K562 (cell line): ENCODE data around the gene EHBP1L1. TPM values are rescaled to one million over a fixed set of nuclear protein-coding genes. Genes with fewer than 3 reads are reported as not detected.
A peak's percentile ranks its signal among the peaks of the same experiment; 100 is the strongest.

ENCODE experiments used
- ATAC-seq: fragments of 200-7000 bp; cut with Tn5 transposase; 3 replicates; pipeline ENCODE4 v1.9.1; 2020; ENCODE audit warnings: moderate library complexity
- BruUV-seq: library from RNA; stranded (reverse); fragments of 400-500 nt; replicated peaks from 2 replicates; lab custom pipeline; 2021; lab: Mats Ljungman, UMichigan
- CTCF ChIA-PET: fragments of 300-600 bp; formaldehyde crosslinking; extraction: SDS; loops from one replicate; lab custom pipeline; 2021; ENCODE audit warnings: low intra/inter-chr PET ratio; lab: Yijun Ruan, JAX
- POLR2A ChIA-PET: fragments of 300-600, 350-650 bp; sonication (Branson Sonifier 250); formaldehyde crosslinking; extraction: SDS; loops from one replicate; lab custom pipeline; 2021; ENCODE audit warnings: antibody characterized with exemption, inconsistent platforms; lab: Yijun Ruan, JAX
- DNase-seq, 4 experiments: peaks; one replicate each; pipeline versions ENCODE4 v3.0.0 to v3.0.0-alpha.2; 2011 to 2018; ENCODE audit warnings: low spot score in 3 of 4, mixed read lengths in 3 of 4; ENCODE audit errors: extremely low read depth in 1 of 4
- FAIRE-seq: peaks from 2 replicates; lab custom pipeline; 2011; peaks lifted over from hg19 to GRCh38; lab: Jason Lieb, UNC
- H2AFZ ChIP-seq: 2 replicates; pipeline ENCODE4 v1.6.0; 2011; ENCODE audit warnings: low read depth, low read length, control low read depth, inconsistent platforms
- H3K27ac ChIP-seq: fragments of 200-600 bp; 3 replicates; pipeline ENCODE4 v1.8.0; 2011; ENCODE audit warnings: low read depth, mild to moderate bottlenecking, control low read depth, inconsistent platforms, low read length, moderate library complexity, mixed read lengths; ENCODE audit errors: extremely low read depth
- H3K27me3 ChIP-seq, 2 experiments: fragments of 300-600 bp in 1 of 2; 2 replicates in 1 of 2; 3 replicates in 1 of 2; pipeline versions ENCODE4 v1.6.0 to v1.8.0; 2011; ENCODE audit warnings: inconsistent platforms in 2 of 2, low read length in 2 of 2, mild to moderate bottlenecking in 1 of 2, mixed read lengths in 1 of 2, moderate library complexity in 1 of 2; ENCODE audit not compliant: control insufficient read depth in 2 of 2, insufficient read depth in 2 of 2
- H3K36me3 ChIP-seq: fragments of 300-600 bp; 3 replicates; pipeline ENCODE4 v1.8.0; 2011; ENCODE audit warnings: mild to moderate bottlenecking, low read length, inconsistent platforms; ENCODE audit not compliant: control insufficient read depth, insufficient read depth
- H3K4me1 ChIP-seq, 2 experiments: fragments of 200-600 bp in 1 of 2; replicated peaks in 1 of 2; 2 replicates in 1 of 2; 3 replicates in 1 of 2; pipeline versions ENCODE4 v1.5.1 to v1.8.0; 2011; ENCODE audit warnings: inconsistent platforms in 2 of 2, low read length in 2 of 2, mild to moderate bottlenecking in 1 of 2, mixed read lengths in 1 of 2, moderate library complexity in 1 of 2; ENCODE audit not compliant: control insufficient read depth in 2 of 2, insufficient read depth in 2 of 2
- H3K4me2 ChIP-seq: 2 replicates; pipeline ENCODE4 v1.6.1; 2011; ENCODE audit warnings: low read length, control low read depth, inconsistent platforms, mixed read lengths; ENCODE audit not compliant: insufficient read depth
- H3K4me3 ChIP-seq: fragments of 200-600 bp; sonication (generic), shearing (Covaris generic); 2 replicates; pipeline ENCODE4 v1.5.1; 2016; ENCODE audit warnings: control low read depth, inconsistent platforms
- H3K79me2 ChIP-seq: fragments of 200-600 bp; 3 replicates; pipeline ENCODE4 v1.8.0; 2011; ENCODE audit warnings: low read length, inconsistent platforms; ENCODE audit not compliant: control insufficient read depth, insufficient read depth
- H3K9ac ChIP-seq, 2 experiments: 2 replicates each; pipeline versions ENCODE4 v1.6.0 to v1.6.1; 2011; ENCODE audit warnings: low read depth in 2 of 2, low read length in 2 of 2, control low read depth in 1 of 2, inconsistent platforms in 1 of 2, mild to moderate bottlenecking in 1 of 2, mixed read lengths in 1 of 2; ENCODE audit not compliant: insufficient read depth in 1 of 2
- H3K9me1 ChIP-seq: one replicate; pipeline ENCODE4 v1.6.0; 2011; ENCODE audit warnings: inconsistent platforms, mild to moderate bottlenecking, low read length, moderate library complexity; ENCODE audit not compliant: control insufficient read depth, insufficient read depth
- H3K9me3 ChIP-seq: replicated peaks from 2 replicates; pipeline ENCODE4 v1.5.1; 2011; ENCODE audit warnings: low read depth, low read length, inconsistent platforms; ENCODE audit not compliant: control insufficient read depth, insufficient read depth
- H4K20me1 ChIP-seq: replicated peaks from 2 replicates; pipeline ENCODE4 v1.6.1; 2011; ENCODE audit warnings: low read length, inconsistent platforms, mixed read lengths; ENCODE audit not compliant: control insufficient read depth, insufficient read depth
- CEBPG ChIP-seq, 3 experiments: fragments of 200-800 bp in 1 of 3; sonication (Bioruptor generic) in 1 of 3; sonication (generic) in 1 of 3; formaldehyde crosslinking in 1 of 3; IDR thresholded peaks in 2 of 3; conservative IDR thresholded peaks in 1 of 3; 2 replicates each; pipeline versions ENCODE4 v1.6.1 to v1.8.0; 2016 to 2022; ENCODE audit warnings: missing compliant biosample characterization in 2 of 3, missing genetic modification characterization in 2 of 3, mild to moderate bottlenecking in 1 of 3, missing genetic modification reagents in 1 of 3
- HNRNPL ChIP-seq: fragments of 200-400 bp; formaldehyde crosslinking; IDR thresholded peaks from 2 replicates; pipeline ENCODE4 v1.6.1; 2017; ENCODE audit warnings: low read depth, mild to moderate bottlenecking, low read length
- MAZ ChIP-seq, 2 experiments: fragments of 450-650 bp in 1 of 2; sonication (generic) in 1 of 2; formaldehyde crosslinking; IDR thresholded peaks in 1 of 2; conservative IDR thresholded peaks in 1 of 2; 2 replicates each; pipeline versions ENCODE4 v1.4.0 to v1.5.0; 2020; ENCODE audit warnings: mild to moderate bottlenecking in 1 of 2, missing genetic modification reagents in 1 of 2
- RAD51 ChIP-seq: fragments of 450-650 bp; IDR thresholded peaks from 2 replicates; pipeline ENCODE4 v1.7.1; 2016; ENCODE audit warnings: low read depth, mild to moderate bottlenecking, borderline replicate concordance
- YY1 ChIP-seq, 3 experiments: IDR thresholded peaks; 2 replicates each; pipeline ENCODE4 v1.6.1; 2011; ENCODE audit warnings: low read length in 2 of 3, mild to moderate bottlenecking in 2 of 3, moderate library complexity in 2 of 3, borderline replicate concordance in 1 of 3, control low read depth in 1 of 3, low read depth in 1 of 3; ENCODE audit not compliant: insufficient read depth in 3 of 3, insufficient replicate concordance in 2 of 3, control insufficient read depth in 1 of 3, insufficient read length in 1 of 3; ENCODE audit errors: extremely low read depth in 1 of 3
- ZNF311 ChIP-seq: fragments of 250-450 bp; sonication (Bioruptor Pico); IDR thresholded peaks from 2 replicates; pipeline ENCODE4 v1.4.0; 2020; ENCODE audit warnings: mild to moderate bottlenecking, moderate library complexity
- ZNF444 ChIP-seq: fragments of 250-450 bp; sonication (Bioruptor Pico); IDR thresholded peaks from 2 replicates; pipeline ENCODE4 v1.4.0; 2020; ENCODE audit warnings: mild to moderate bottlenecking, moderate library complexity
- WGBS: fragments of 100-300 bp; shearing (Covaris generic); methylation state at CpG from one replicate; pipeline ENCODE4 v1.1.6; 2016; ENCODE audit warnings: low coverage, mixed read lengths; ENCODE audit not compliant: insufficient coverage; ENCODE audit errors: missing lambda C conversion rate; 5-methylcytosine and 5-hydroxymethylcytosine counted together
- in situ Hi-C: fragments of 300-500 bp; cut with MboI; formaldehyde crosslinking; loops from 4 replicates; pipeline ENCODE4 v1.15.0; 2018; ENCODE audit warnings: inconsistent platforms, mixed read lengths
- intact Hi-C: fragments of 100-400 bp; cut with micrococcal nuclease; formaldehyde crosslinking; loops from 2 replicates; pipeline ENCODE4 v1.14.2; 2022
- polyA plus RNA-seq, 8 experiments: library from polyadenylated mRNA; depleted of rRNA in 4 of 8; stranded (reverse) in 5 of 8; unstranded in 3 of 8; fragments of >200 nt; fragmentation: Nextera tagmentation in 2 of 8; fragmentation: Illumina TruSeq in 1 of 8; extraction: Ambion mirVana in 2 of 8; extraction: Trizol in 1 of 8; gene quantifications; 2 replicates each; pipeline versions ENCODE4 v1.2.1 to v1.2.3, GENCODE V29; 2011 to 2014; ENCODE audit warnings: inconsistent platforms in 1 of 8, missing spikeins in 1 of 8
- total RNA-seq, 7 experiments: library from RNA; depleted of rRNA in 6 of 7; stranded (reverse); fragments of >200 nt in 6 of 7; fragmentation: Illumina TruSeq in 2 of 7; extraction: Trizol in 2 of 7; gene quantifications; 2 replicates each; pipeline versions ENCODE4 v1.2.1 to v1.2.3, GENCODE V29; 2011 to 2021; ENCODE audit warnings: low replicate concordance in 1 of 7
- TF ChIP-seq, protein P1 (sequence below): fragments of 250-450 bp; sonication (Bioruptor Pico); IDR thresholded peaks from 2 replicates; pipeline ENCODE4 v1.9.0; 2021; ENCODE audit warnings: mild to moderate bottlenecking, inconsistent platforms
- TF ChIP-seq, protein P2 (sequence below): sonication (generic); formaldehyde crosslinking; IDR thresholded peaks from 2 replicates; pipeline ENCODE4 v1.9.0; 2022; ENCODE audit warnings: mild to moderate bottlenecking, missing genetic modification reagents
- TF ChIP-seq, protein P3 (sequence below): sonication (generic); formaldehyde crosslinking; IDR thresholded peaks from 2 replicates; pipeline ENCODE4 v1.9.0; 2022; ENCODE audit warnings: mild to moderate bottlenecking, missing genetic modification reagents
- TF ChIP-seq, protein P4 (sequence below), 2 experiments: fragments of 450-650 bp; IDR thresholded peaks; 2 replicates each; pipeline ENCODE4 v1.6.1; 2016
- TF ChIP-seq, protein P5 (sequence below): sonication (generic); formaldehyde crosslinking; IDR thresholded peaks from 2 replicates; pipeline ENCODE4 v1.8.0; 2022; ENCODE audit warnings: mild to moderate bottlenecking, missing genetic modification reagents

Gene EHBP1L1
- total and polyA plus RNA-seq, 9 of the 15 experiments (the other 6 are each of a cell fraction or from before 2014, with no cell fraction given): 0.03 to 87.1 (median 26.3) TPM

DNA sequence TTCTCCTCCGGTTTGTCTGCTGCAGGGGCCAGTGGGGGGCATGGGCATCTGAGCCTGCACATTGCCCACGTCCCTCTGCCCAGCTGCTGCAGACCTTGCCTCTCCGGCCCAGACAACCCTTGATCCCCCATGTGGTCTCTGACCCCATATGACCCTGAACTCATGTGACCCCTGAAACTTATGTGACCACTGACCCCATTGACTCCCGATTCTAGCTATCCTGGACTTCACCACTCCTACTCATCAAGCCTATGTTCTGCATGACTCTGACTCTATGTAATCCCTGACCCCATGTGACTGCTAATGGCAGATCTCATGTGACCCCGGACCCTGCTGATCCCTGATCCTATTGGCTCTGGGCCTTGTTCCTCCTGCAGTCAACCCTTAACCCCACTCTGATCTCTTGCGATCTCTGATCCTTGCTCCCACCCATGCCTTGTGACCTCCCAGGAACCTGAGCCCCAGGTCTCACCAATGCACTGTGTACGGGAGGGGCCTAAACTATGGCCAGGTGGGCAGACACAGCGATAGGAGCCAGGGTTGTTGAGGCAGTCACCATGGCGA, 23.4 kb upstream of the EHBP1L1 start:
- H3K9me1 ChIP-seq: no peaks in the 10 kb centered on the region
- BruUV-seq: no TSS peak
- 0 out of 2 replicates have a peak, but pooled peaks cover 8% of the 10 kb centered on the region for H4K20me1 ChIP-seq
- in situ Hi-C loops: no loop called here
- H3K4me3 ChIP-seq: no peak overlapping the region
- DNase-seq: no peak
- H3K27ac ChIP-seq: no peak overlapping the region
- H3K4me2 ChIP-seq: no peak overlapping the region
- no peak for FAIRE-seq
- H3K36me3 ChIP-seq: no peaks in the 10 kb centered on the region
- no peak overlapping the region for H2AFZ ChIP-seq
- ChIA-PET POLR2A (interaction anchor here (0.5 to 2.8 kb wide), 8 partner anchors 11 to 241 kb away, joined by 3 to 16 read pairs (median 4); partner anchors contain the start of genes FAM89B and MALAT1), CTCF (interaction anchor here (1.1 kb wide), 1 partner anchor 11 kb away, joined by 5 read pairs; no protein-coding TSS in a partner anchor)
- H3K79me2 ChIP-seq: no peaks in the 10 kb centered on the region
- no peaks in the 10 kb centered on the region for H3K9me3 ChIP-seq
- 81% methylated on average over 8 of the region's 9 CpGs for WGBS
- peaks cover 53 to 82% of the 10 kb centered on the region in 2 experiments for H3K4me1 ChIP-seq
- intact Hi-C loops: no loop called here
- ATAC-seq: no peak
- H3K9ac ChIP-seq: peak overlapping the region in 1 of 2 experiments; percentile 88; a peak in 2 of 4 replicates
- H3K27me3 ChIP-seq: no peaks in the 10 kb centered on the region
- TF ChIP-seq, protein P1, sequence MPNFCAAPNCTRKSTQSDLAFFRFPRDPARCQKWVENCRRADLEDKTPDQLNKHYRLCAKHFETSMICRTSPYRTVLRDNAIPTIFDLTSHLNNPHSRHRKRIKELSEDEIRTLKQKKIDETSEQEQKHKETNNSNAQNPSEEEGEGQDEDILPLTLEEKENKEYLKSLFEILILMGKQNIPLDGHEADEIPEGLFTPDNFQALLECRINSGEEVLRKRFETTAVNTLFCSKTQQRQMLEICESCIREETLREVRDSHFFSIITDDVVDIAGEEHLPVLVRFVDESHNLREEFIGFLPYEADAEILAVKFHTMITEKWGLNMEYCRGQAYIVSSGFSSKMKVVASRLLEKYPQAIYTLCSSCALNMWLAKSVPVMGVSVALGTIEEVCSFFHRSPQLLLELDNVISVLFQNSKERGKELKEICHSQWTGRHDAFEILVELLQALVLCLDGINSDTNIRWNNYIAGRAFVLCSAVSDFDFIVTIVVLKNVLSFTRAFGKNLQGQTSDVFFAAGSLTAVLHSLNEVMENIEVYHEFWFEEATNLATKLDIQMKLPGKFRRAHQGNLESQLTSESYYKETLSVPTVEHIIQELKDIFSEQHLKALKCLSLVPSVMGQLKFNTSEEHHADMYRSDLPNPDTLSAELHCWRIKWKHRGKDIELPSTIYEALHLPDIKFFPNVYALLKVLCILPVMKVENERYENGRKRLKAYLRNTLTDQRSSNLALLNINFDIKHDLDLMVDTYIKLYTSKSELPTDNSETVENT (CRISPR knock-in tag): no peak
- TF ChIP-seq CEBPG (CRISPR knock-in tag; IDR thresholded peaks at IDR 0.05) (0 out of 2 replicates have a peak, but pooled peaks have one; percentile 4), CEBPG (tag; conservative IDR thresholded peaks at IDR 0.05 in 1 of 2, IDR thresholded peaks at IDR 0.05 in 1 of 2) (no peak), ZNF444 (CRISPR knock-in tag) (no peak), ZNF311 (CRISPR knock-in tag) (no peak), MAZ (CRISPR knock-in tag; conservative IDR thresholded peaks at IDR 0.05 in 1 of 2, IDR thresholded peaks at IDR 0.05 in 1 of 2) (no peak), HNRNPL (peak; percentile 11; the same call in 1 of the 2 replicates), YY1 (IDR thresholded peaks at IDR 0.05; ENCODE audit: borderline replicate concordance in 1 of 3, control insufficient read depth in 1 of 3, extremely low read depth in 1 of 3, insufficient read depth in 3 of 3, insufficient read length in 1 of 3, insufficient replicate concordance in 2 of 3, low read depth in 1 of 3, low read length in 2 of 3) (peak in 1 of 3 experiments; percentile 12), RAD51 (peak; percentile 52; the same call in 1 of the 2 replicates)
- TF ChIP-seq, protein P2, sequence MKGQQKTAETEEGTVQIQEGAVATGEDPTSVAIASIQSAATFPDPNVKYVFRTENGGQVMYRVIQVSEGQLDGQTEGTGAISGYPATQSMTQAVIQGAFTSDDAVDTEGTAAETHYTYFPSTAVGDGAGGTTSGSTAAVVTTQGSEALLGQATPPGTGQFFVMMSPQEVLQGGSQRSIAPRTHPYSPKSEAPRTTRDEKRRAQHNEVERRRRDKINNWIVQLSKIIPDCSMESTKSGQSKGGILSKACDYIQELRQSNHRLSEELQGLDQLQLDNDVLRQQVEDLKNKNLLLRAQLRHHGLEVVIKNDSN (CRISPR knock-in tag): peak; percentile 79
- TF ChIP-seq, protein P3, sequence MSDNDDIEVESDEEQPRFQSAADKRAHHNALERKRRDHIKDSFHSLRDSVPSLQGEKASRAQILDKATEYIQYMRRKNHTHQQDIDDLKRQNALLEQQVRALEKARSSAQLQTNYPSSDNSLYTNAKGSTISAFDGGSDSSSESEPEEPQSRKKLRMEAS (CRISPR knock-in tag): 0 out of 2 replicates have a peak, but pooled peaks have one; percentile 3
- TF ChIP-seq, protein P4, sequence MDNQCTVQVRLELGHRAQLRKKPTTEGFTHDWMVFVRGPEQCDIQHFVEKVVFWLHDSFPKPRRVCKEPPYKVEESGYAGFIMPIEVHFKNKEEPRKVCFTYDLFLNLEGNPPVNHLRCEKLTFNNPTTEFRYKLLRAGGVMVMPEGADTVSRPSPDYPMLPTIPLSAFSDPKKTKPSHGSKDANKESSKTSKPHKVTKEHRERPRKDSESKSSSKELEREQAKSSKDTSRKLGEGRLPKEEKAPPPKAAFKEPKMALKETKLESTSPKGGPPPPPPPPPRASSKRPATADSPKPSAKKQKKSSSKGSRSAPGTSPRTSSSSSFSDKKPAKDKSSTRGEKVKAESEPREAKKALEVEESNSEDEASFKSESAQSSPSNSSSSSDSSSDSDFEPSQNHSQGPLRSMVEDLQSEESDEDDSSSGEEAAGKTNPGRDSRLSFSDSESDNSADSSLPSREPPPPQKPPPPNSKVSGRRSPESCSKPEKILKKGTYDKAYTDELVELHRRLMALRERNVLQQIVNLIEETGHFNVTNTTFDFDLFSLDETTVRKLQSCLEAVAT (IDR thresholded peaks at IDR 0.05): no peak
- TF ChIP-seq, protein P5, sequence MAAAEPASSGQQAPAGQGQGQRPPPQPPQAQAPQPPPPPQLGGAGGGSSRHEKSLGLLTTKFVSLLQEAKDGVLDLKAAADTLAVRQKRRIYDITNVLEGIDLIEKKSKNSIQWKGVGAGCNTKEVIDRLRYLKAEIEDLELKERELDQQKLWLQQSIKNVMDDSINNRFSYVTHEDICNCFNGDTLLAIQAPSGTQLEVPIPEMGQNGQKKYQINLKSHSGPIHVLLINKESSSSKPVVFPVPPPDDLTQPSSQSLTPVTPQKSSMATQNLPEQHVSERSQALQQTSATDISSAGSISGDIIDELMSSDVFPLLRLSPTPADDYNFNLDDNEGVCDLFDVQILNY: 0 out of 2 replicates have a peak, but pooled peaks have one; percentile 33
